HG03280 (cell line): ENCODE results near the gene SOX8.
"Not testable (repeated sequence)": the region's sequence is repeated elsewhere in the genome, so short reads cannot be mapped to it uniquely, and the experiment has no call there.

Experiments
- ATAC-seq: cut with Tn5 transposase; IDR thresholded peaks from one replicate; pipeline ENCODE4 v1.9.1; 2021; ENCODE audit warnings: mild to moderate bottlenecking, moderate library complexity; ENCODE audit not compliant: unreplicated experiment

SOX8 gene

DNA sequence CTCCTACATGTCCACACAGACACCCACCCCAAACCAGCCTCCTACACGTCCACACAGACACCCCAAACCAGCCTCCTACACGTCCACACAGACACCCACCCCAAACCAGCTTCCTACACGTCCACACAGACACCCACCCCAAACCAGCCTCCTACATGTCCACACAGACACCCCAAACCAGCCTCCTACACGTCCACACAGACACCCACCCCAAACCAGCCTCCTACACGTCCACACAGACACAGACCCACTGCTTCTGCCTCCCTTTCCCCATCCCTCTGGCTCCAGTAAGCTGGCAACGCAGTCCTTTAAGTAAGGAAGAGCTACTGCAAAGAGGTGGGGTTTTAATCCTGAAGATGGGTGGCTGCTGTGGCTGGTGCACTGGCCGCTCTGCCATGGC, 27.8 kb upstream of the SOX8 start:
- not testable (repeated sequence) for ATAC-seq

DNA sequence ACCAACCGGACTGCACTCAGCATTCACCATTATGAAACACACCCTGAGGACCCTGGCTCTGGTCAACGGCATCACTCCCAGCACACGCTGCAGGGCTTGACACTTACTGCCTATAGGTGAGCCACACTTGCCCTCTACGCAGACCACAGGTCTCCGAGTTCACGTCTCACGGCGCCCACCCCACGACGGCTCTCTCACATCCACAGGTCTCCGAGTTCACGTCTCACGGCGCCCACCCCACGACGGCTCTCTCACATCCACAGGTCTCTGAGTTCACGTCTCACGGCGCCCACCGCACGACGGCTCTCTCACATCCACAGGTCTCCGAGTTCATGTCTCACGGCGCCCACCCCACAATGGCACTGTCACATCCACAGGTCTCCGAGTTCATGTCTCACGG, 25.8 kb upstream of the SOX8 start:
- ATAC-seq = not testable (repeated sequence)

DNA sequence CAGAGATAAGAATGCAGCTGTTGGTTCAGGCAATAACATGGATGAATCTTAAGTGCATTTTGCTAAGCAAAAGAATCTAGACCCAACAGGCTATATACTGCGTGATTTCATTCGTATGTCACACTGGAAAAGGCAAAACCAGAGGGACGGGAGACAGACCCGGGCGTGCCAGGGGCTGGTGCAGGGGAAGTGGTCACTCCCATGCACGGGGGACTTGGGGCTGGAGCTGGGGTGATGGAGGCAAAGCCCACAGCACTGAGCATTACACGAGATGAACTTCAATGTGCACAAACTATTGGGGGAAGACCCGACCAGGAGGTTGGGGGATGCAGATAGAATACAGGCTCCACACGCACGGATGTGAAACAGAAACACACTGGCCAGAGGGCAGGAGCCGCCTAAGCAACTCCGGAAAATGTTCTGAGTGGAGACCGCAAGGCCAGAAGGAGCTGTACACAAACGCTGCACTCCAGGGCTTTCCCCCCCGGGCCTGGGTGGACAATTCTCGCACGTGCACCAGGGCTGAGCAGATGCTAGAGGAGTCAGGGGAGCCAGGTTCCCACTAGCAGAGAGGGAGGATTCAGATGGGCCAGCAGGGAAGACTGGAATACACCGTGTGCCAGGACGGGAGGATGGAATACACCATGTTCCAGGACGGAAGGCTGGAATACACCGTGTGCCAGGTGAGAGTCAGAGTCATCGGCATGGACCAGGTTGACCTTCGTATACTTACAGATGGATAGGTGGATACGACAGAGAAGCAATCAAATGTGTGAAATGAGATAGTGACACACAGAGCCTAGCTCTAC, 22.1 kb upstream of the SOX8 start:
- ATAC-seq = no peak

DNA sequence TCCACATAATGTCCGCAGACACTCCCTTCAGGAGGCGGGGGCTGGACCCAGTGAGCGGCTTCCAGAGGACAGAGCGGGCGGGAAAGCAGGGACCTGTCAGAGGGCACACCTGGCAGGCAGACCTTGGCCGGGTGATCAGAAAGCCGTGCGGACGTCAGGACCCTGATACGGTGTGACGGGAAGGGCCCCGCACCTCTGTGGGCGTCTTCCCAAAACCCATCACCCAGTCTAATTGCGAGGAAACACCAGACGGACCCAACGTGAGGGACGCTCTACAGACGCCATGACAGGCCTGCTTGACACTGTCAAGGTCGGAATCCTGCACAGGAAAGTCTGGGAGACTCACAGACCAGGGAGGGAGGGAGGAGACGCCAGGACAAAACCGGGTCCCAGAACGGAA, 19.2 kb upstream of the SOX8 start:
- no peak for ATAC-seq

DNA sequence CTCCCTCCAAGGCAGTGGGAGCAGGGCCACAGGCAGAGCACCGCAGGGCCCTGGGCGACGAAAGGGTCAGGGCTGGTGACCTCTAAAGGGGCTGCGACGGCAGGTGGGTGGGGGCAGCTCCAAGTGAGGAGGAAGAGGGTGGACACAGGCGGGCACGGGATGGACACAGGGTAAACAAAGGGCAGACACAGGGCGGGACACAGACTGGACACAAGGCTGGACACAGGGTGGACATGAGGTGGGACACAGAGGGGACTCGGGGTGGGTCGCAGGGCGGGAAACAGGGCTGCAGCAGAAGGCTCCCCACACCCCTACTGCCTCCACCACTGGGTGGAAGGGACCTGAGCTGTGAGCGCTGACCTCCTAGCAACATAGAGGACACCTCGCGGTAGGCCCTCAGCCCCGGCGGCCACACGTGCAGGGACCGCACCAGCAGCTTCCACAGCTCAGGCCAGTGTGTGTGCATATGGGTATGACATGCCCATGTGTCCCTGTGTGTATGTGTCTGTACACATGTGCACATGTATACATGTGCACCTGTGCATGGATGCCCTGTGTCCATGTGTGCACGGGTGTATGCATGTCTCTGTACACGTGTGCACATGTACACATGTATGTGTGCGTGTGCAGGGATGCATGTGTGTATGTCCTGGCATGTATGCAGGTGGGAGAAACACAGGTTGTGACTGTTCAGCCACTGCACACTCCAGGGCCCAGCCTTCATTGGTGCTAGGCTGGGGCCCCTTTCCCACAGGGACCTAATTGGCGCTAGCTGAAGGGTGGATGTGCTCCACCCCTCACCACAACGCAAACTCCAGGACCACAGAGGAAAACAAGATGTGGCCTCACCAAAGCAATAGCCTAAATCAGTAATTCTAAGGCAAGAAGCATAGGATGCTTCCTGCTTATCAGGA, 18.4 kb upstream of the SOX8 start:
- ATAC-seq = no peak

DNA sequence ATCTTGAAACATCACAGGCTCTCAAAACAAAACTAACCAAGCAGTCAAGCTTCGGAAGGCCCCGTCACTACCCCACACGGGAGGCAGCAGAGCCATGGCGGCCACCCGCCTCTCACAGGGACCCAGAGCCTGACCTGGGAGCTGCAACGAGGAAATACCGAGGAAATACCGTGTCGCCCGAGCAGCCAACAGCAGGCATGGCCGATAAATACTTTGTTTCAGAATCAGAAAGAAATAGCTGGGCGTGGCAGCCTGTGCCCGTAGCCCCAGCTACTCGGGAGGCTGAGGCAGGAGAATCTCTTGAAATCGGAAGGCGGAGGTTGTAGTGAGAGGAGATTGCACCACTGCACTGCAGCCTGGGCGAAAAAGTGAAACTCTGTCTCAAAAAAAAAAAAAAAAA, 17.7 kb upstream of the SOX8 start:
- ATAC-seq = no peak

DNA sequence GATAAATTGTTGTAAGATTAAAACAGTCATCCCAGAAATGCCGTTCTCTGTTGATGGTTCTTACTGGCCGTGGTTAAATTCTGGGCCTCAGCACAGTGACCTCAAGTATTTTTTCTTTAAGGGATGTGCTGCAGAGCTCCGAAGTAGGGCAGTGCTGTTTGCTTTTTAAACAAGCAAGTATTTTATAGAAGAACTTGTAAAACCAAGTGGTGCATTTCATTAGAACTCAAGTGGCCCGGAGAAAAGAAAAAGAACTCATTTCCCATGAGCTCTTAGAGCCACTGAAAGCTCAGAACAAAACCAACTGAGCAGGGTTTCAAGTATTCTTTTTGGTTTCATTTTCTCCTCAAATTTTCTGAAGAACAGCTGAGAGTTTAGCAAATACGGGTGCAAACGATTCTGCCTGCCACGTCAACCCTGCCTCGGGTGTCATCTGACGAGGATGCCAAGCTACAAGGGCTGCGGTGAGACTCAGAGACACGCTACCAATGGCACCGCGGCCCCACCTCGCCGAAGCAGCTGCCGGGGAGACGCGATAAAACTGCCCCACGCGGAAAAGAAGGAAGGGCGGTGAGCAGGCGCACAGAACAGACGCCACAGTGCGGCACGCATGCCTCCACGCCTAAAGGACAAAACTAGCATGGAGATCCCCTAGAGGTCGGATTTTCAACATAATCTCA, 17.1 kb upstream of the SOX8 start:
- ATAC-seq = no peak

DNA sequence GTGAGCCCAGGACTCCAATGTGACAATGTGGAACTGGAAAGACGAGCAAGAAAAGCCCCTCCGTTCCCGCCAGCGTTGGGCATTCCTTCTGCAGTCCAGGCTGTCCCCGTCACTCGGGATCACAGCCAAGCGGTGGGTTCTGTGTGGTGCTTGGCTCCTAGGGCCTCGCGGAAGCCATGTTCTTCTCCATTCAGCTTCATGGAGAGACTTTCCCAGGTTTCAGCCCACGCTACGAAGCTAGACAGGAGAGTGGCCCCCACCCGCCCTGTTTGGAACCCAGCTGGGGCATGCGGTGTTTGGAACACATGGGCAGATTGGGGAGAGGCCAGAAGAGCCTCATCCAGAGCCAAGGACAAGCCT, 16.6 kb upstream of the SOX8 start:
- ATAC-seq = no peak

DNA sequence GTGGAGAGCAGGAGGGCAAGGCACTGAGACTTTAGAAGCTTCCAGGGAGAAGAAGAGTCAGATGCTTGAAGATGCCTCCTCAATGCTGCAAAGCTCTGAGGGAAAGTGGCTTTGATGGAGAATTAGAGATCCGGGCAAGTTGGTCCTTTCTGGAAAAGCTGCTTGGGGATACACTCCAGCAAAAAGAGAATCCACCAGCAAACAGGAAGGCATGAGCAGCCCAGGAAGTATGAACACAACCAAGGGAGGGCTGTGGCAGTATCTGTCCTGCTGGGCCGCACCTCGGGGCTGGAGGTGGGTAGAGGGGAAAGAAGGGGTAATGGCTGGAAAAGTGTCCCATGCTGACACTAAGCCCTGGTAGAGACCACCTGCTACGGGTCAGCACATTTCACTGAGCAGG, 16.1 kb upstream of the SOX8 start:
- no peak for ATAC-seq

DNA sequence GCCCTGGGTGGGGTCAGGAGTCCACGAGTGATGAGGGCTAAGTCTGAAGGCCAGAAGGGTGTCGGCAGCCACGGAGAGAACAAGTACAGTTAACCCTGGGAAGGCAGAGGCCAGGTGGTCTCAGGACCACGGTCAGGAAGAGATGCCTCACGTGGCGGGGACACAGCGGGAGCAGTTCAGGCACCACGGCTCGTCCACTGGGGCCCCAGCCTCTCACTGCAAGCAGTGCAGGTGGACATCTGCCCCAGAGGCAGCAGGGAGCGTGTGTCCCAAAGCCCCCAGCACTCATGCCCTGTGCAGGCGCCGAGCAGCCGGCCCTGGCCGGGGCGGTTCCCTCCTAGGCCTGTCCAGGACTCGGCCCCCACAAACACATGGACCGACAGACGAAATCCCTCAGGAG, 15.5 kb upstream of the SOX8 start:
- no peak for ATAC-seq

DNA sequence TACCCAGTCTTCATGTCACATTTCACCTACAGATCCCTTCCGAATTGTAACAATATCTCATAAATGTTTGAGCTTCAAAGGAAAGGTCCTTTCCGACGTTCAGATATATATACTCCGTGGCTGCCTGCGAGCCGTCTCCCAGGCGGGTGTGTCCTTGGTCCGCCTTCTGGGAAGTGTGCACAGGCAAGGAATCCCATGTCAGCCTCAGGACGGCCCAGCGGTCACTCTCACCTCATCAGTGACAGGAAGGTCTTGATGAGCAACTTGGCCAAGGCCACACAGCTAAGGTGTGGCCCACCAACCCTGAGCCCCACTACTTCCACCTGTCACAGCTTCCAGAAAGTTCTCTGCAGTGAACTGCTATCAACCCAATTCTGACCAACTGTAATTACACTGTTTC, 15.1 kb upstream of the SOX8 start:
- ATAC-seq = no peak

DNA sequence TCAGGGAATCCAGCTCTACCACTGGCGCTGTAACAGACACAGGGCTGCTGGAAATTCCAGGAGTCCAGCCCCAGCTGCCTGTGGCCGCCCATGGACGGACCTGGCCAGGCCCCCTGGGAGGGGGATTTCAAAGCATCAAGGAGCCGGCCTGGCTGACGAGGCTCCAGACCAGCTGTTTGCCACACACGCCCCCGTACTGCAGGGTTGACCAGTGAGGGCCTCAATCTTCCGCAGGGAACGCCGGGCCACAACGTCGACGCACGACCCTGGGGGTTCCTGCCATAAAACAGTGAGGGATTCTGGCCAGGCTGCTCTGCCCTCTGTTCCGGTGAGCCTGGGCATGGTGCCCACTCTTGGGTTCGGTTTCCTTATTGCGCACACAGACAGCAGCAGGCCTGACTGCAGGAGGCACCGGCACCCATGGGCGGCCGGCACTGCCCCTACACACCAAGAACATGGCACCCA, 14.5 kb upstream of the SOX8 start:
- no peak for ATAC-seq

DNA sequence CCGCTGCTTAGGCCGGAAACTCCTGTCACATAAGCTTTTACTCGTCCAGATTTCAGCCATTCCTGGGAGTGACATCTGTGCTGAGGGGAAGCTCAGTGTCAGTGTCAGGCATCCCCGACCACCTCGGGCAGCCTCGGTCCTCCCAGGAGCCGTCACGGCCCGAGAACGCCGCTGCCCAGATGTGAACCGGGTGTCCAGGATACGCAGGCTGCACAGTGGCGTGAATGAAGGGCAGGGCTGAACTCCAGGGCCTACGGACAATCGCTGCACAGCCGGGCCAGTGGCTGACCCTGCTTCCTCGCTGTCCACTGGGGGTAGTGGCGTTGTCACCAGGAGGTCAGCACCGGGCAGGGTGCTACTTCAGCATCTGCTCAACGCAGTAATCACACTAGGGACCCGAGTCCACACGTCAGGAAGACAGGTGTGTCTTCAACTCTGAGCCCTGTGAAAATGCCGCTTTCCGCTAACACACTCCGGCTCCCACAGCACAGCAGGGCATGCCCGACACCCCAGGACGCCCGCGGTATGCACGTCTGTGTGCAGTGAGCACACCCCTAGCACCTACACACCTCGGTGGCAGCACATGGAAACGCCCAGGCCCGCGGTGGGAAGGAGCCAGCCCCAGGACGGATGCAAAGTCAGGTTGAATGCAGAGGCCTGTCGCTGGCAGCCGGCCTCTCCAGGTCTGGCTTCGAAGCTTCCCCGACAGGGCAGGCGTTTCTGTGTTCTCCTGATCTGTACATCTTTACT, 13.8 kb upstream of the SOX8 start:
- no peak for ATAC-seq

DNA sequence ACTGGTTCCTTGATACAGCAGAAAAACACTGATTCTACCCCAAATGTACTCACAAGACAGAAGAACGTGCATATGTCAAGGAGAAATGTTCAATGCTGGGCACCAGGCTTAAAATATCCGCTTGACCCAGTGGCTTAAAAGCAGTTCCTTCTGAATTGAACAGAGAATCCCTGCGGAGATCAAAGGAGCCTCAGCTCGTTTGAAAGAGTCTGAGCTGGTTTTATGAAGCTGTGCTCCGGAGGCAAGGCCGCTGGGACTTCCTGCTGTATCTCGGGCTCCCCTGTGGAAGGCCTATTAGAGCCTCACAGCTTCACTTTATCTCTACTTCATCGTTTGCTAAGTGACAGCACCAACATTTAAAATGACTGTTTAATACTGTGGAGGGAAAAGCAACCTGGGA, 12.9 kb upstream of the SOX8 start:
- ATAC-seq = no peak

DNA sequence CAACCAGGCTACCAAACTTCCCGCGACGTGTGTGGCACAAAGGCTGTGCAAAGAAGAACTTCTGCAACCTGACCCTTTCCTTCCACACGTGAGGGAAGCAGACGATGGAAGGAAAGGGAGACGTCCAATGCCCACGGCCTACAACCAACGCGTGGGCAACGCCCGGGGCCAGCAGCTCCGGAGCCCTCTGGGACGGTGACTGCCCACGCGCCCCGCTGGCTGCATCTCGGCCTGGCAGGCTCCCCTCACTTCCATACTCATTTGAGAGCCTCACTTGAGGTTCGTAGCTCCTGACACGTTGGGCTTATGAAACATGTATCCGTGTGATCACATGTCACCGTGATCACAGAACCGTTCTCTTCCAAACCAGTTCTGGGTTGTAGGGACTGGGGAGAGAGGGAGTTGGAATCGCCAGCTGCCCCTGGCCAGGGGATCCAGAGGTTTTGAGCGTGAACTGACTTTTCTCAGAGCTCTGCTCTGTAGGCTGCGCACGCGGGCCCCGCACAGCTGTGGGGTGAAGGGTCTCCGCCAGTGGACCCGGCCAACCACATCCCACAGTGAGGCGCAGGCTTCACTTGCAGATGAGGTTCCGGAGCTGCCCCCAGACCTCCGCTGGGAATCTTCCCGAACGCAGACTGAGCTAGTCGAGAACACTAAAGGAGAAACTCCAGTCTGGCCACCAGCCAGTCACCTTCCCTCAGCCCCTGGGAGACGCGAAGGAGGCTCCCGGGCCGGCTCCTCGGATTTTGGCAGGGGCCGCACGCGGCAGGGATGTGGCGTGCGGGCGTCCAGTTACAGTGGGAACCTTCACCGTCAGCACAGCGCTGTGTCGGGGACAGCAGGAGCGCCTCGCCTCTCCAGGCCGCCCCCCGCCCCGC, 11.8 kb upstream of the SOX8 start:
- no peak for ATAC-seq

DNA sequence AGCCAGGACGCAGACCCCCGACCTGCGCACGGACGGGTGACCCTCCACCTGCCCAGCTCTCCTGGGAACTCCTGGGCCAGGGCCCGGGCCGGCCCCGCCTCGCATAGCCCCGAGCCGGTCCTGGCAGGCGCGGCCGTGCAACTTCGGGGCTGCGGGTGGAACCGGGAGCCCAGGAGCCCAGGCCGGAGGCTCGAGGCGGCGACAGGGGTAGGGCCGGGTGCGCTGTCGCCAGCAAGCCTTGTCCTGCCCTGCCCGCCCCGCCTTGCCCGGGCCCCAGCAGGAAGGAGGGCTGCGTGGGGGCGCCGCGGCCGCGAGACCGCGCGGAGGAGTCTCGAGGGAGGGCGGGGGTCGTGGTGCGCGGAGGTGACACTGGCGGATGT, 11.2 kb upstream of the SOX8 start:
- peak; percentile 16 for ATAC-seq

DNA sequence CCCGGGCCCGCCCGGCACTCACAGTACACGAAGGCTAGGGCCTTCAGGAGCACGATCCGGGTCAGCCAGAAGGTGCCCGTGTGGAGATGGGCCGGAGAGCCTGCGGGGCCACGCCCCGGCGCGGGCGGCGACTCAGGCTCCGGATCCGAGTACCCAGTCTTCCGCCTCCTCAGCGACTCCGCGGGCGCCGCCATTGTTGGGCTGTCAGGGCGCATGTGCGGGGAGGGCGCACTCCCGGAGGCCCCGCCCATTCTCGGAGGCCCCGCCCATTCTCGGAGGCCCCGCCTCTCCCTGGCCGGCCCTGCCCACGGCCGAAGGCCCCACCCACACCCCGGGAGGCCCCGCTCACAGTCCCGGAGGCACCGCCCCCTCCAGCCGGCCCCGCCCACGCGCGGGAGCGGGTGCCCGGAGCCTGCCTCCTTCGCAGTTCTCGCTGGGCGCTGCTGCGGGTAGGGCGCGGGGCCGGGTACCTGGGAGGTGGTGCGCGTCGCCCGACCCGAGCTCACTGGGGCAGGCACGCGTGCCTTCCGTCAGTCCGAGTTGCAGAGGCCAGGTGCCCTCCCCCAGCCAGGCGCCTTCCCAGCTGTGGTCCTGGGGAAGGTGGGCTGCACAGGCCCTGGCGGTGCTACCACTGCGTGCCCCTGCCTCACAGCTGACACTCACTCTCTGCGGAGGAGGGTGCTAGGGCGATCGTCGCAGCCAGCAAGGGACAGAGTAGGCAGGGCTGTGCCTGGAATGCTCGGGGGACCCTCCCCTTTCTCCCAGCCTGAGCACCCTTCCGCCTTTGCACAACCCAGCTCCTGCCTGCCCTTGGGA, 10.6 kb upstream of the SOX8 start, which contains the start of gene LMF1:
Gene LMF1 (minus strand): TSS at position 219 of the 816 bp plus-strand sequence. CDS start 4 bp downstream, at position 215.
- peak; percentile 84 for ATAC-seq

DNA sequence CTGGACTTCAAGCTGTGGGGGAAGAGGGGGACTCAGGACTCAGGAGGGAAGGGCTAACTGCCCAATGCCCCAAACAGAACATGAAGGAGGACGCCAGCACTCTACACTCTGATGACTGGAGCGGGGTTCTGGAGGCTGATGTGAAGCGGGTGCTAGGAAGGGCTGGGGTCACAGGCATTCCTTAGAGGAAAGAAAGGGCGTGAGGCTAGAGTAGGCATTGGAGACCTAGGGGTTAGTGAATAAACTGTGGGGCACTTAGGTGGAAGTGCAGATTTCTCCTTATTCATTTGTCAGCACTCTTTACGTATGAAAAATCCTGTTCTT, 10.0 kb upstream of the SOX8 start:
- ATAC-seq = no peak

DNA sequence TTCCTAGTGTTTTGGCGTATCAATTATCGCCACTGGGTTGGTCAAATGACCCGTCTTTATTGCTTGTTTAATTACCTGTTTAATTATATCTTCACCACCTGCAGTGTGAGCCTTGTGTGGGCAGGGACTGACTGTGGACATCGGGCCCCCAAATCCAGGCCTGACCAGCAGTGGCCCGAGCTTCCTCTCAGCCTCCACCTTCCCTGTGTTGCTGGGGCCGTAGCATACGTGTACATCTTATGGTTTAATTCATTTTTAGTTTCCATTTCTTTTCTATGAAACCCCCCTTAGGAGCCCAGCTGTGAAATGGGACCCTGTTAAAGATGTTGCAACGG, 9.6 kb upstream of the SOX8 start:
- no peak for ATAC-seq
